GM23338 (cell line): ENCODE data around the gene SYPL2. TPM values are rescaled to one million over a fixed set of nuclear protein-coding genes. Genes with fewer than 3 reads are reported as not detected.
A peak's percentile ranks its signal among the peaks of the same experiment; 100 is the strongest.

Experiments
- ATAC-seq: fragments of 200-7000 bp; cut with Tn5 transposase; 3 replicates; pipeline ENCODE4 v1.9.1; 2020
- DNase-seq: peaks from one replicate; pipeline ENCODE4 v3.0.0-alpha.2; 2015; ENCODE audit warnings: low spot score
- H2AFZ ChIP-seq: fragments of 200-600 bp; sonication (generic); 2 replicates; pipeline ENCODE4 v1.8.0; 2016; ENCODE audit warnings: antibody characterized with exemption, mild to moderate bottlenecking, moderate library complexity
- H3F3A ChIP-seq: fragments of 200-600 bp; sonication (generic); replicated peaks from 2 replicates; pipeline ENCODE4 v1.8.0; 2017; ENCODE audit warnings: antibody characterized with exemption, mixed run types, low read depth
- H3K27ac ChIP-seq: fragments of 200-600 bp; sonication (generic); 2 replicates; pipeline ENCODE4 v1.6.1; 2016; ENCODE audit warnings: low read depth
- H3K27me3 ChIP-seq: fragments of 200-600 bp; sonication (generic); 2 replicates; pipeline ENCODE4 v1.8.0; 2016; ENCODE audit warnings: mild to moderate bottlenecking, mixed run types, moderate library complexity; ENCODE audit not compliant: insufficient read depth
- H3K36me3 ChIP-seq: fragments of 200-600 bp; sonication (generic); 2 replicates; pipeline ENCODE4 v1.8.0; 2016; ENCODE audit warnings: mild to moderate bottlenecking; ENCODE audit not compliant: insufficient read depth
- H3K4me1 ChIP-seq: fragments of 200-600 bp; sonication (generic); 2 replicates; pipeline ENCODE4 v1.8.0; 2016; ENCODE audit warnings: mild to moderate bottlenecking, moderate library complexity; ENCODE audit not compliant: insufficient read depth
- H3K4me2 ChIP-seq: fragments of 200-600 bp; sonication (generic); 2 replicates; pipeline ENCODE4 v1.7.1; 2017; ENCODE audit warnings: mixed run types
- H3K4me3 ChIP-seq: fragments of 200-600 bp; sonication (generic); 2 replicates; pipeline ENCODE4 v1.6.1; 2016; ENCODE audit warnings: mixed run types
- H3K79me2 ChIP-seq: fragments of 200-600 bp; sonication (generic); replicated peaks from 2 replicates; pipeline ENCODE4 v1.8.0; 2017; ENCODE audit warnings: mild to moderate bottlenecking; ENCODE audit not compliant: insufficient read depth
- H3K9me2 ChIP-seq: fragments of 200-600 bp; sonication (generic); 2 replicates; pipeline ENCODE4 v1.8.0; 2017; ENCODE audit not compliant: insufficient read depth
- H4K20me1 ChIP-seq: fragments of 200-600 bp; sonication (generic); replicated peaks from 2 replicates; pipeline ENCODE4 v1.8.0; 2017; ENCODE audit warnings: mild to moderate bottlenecking; ENCODE audit not compliant: insufficient read depth
- H3K27ac Mint-ChIP-seq: 2 replicates; pipeline ENCODE4 v1.8.0; 2020; ENCODE audit warnings: inconsistent platforms, mild to moderate bottlenecking, moderate library complexity, mixed read lengths
- H3K27me3 Mint-ChIP-seq: 3 replicates; pipeline ENCODE4 v1.8.0; 2022; ENCODE audit warnings: low read depth, mild to moderate bottlenecking, moderate library complexity, mixed read lengths, inconsistent platforms; ENCODE audit not compliant: insufficient read depth, poor library complexity
- H3K36me3 Mint-ChIP-seq: 3 replicates; pipeline ENCODE4 v1.8.0; 2021; ENCODE audit warnings: low read depth, mild to moderate bottlenecking, inconsistent platforms, moderate library complexity, mixed read lengths
- H3K4me1 Mint-ChIP-seq: 3 replicates; pipeline ENCODE4 v1.8.0; 2020; ENCODE audit warnings: mild to moderate bottlenecking, inconsistent platforms, mixed read lengths
- H3K4me3 Mint-ChIP-seq: 3 replicates; pipeline ENCODE4 v1.8.0; 2021; ENCODE audit warnings: moderate library complexity, mild to moderate bottlenecking, inconsistent platforms, mixed read lengths
- H3K9me3 Mint-ChIP-seq: 3 replicates; pipeline ENCODE4 v1.8.0; 2020; ENCODE audit warnings: moderate library complexity, mild to moderate bottlenecking, inconsistent platforms, mixed read lengths
- CREB1 ChIP-seq: fragments of 250-450 bp; sonication (Bioruptor Pico); IDR thresholded peaks from 2 replicates; pipeline ENCODE4 v1.5.0; 2020; ENCODE audit warnings: low read depth, mild to moderate bottlenecking, moderate library complexity
- CTCF ChIP-seq, 2 experiments: fragments of 200-600 bp in 1 of 2; sonication (generic) in 1 of 2; conservative IDR thresholded peaks; 2 replicates each; pipeline versions ENCODE4 v1.5.1 to v1.6.1; 2016 to 2017; ENCODE audit warnings: antibody characterized with exemption in 2 of 2, low read depth in 2 of 2, mild to moderate bottlenecking in 2 of 2, moderate library complexity in 1 of 2
- ETS1 ChIP-seq: IDR thresholded peaks from 2 replicates; pipeline ENCODE4 v1.6.1; 2016; ENCODE audit warnings: antibody characterized with exemption
- EZH2 ChIP-seq: fragments of 200-600 bp; sonication (generic); IDR thresholded peaks from one replicate; pipeline ENCODE4 v1.8.0; 2017; ENCODE audit warnings: antibody characterized with exemption, mild to moderate bottlenecking, low read depth; ENCODE audit not compliant: unreplicated experiment
- EZH2phosphoT487 ChIP-seq: fragments of 200-600 bp; sonication (generic); IDR thresholded peaks from one replicate; pipeline ENCODE4 v1.8.1; 2018; ENCODE audit warnings: antibody characterized with exemption; ENCODE audit not compliant: unreplicated experiment
- NANOG ChIP-seq: IDR thresholded peaks from 2 replicates; pipeline ENCODE4 v1.6.1; 2016; ENCODE audit warnings: antibody characterized with exemption, borderline replicate concordance
- POLR2AphosphoS5 ChIP-seq: IDR thresholded peaks from 2 replicates; pipeline ENCODE4 v1.6.1; 2016; ENCODE audit warnings: antibody characterized with exemption, low read depth
- REST ChIP-seq: IDR thresholded peaks from one replicate; pipeline ENCODE4 v1.6.1; 2018; ENCODE audit warnings: antibody characterized with exemption; ENCODE audit not compliant: unreplicated experiment
- STAT1 ChIP-seq: IDR thresholded peaks from one replicate; pipeline ENCODE4 v1.6.1; 2016; ENCODE audit warnings: antibody characterized with exemption; ENCODE audit not compliant: unreplicated experiment
- ZNF462 ChIP-seq: fragments of 250-450 bp; sonication (Bioruptor Pico); IDR thresholded peaks from 2 replicates; pipeline ENCODE4 v1.5.0; 2020; ENCODE audit warnings: mild to moderate bottlenecking, moderate library complexity
- polyA plus RNA-seq: library from polyadenylated mRNA; unstranded; fragments of >200 nt; fragmentation: Nextera tagmentation; extraction: Ambion mirVana; gene quantifications from 2 replicates; pipeline ENCODE4 v1.2.1, GENCODE V29; 2016
- total RNA-seq: library from RNA; depleted of rRNA; stranded (reverse); fragments of >200 nt; shearing (Covaris generic); gene quantifications from 2 replicates; pipeline ENCODE4 v1.2.3, GENCODE V29; 2014

The SYPL2 gene
- total and polyA plus RNA-seq, 2 experiments from 2014 or later: 0.40 to 0.49 TPM

- H3K27me3 ChIP-seq: no peaks in the 10 kb centered on the region
- Mint-ChIP-seq H3K9me3 (no peaks in the 10 kb centered on the region), H3K36me3 (peaks cover 12% of the 10 kb centered on the region; the same call in 2 of the 3 replicates), H3K4me3 (peak within 1 kb of the TSS; percentile 93), H3K4me1 (peaks cover 14% of the 10 kb centered on the region), H3K27me3 (peaks cover 18% of the 10 kb centered on the region), H3K27ac (peak within 1 kb of the TSS; percentile 70; the same call in 1 of the 2 replicates)
- peak within 1 kb of the TSS; percentile 95 for H3K4me3 ChIP-seq
- no peaks in the 10 kb centered on the region for H3K9me2 ChIP-seq
- ATAC-seq (peak; percentile 81), DNase-seq (peak; percentile 89)
- no peaks in the 10 kb centered on the region; the same call in 1 of the 2 replicates for H3F3A ChIP-seq
- peaks cover 12% of the 10 kb centered on the region for H3K4me1 ChIP-seq
- TF ChIP-seq ETS1 (0 out of 2 replicates have a peak, but pooled peaks have one; percentile 42), EZH2 (no peak), REST (no peak), POLR2AphosphoS5 (peak; percentile 67), CTCF (conservative IDR thresholded peaks at IDR 0.05; ENCODE audit: low read depth in 2 of 2) (peak; percentile 83 to 85), ZNF462 (no peak), NANOG (no peak), STAT1 (no peak), EZH2phosphoT487 (no peak), CREB1 (peak; percentile 45; the same call in 1 of the 2 replicates)
- no peaks in the 10 kb centered on the region for H4K20me1 ChIP-seq
- H2AFZ ChIP-seq: peak within 1 kb of the TSS; percentile 94
- H3K36me3 ChIP-seq: no peaks in the 10 kb centered on the region
- H3K27ac ChIP-seq: peak within 1 kb of the TSS; percentile 66; the same call in 1 of the 2 replicates
- H3K4me2 ChIP-seq: peak within 1 kb of the TSS; percentile 77
- H3K79me2 ChIP-seq: no peaks in the 10 kb centered on the region
These were observed 27.6 kb downstream of the SYPL2 start, which contains the start of gene CYB561D1 for GRCh38 chr1:109493805-109494539. Gene CYB561D1 (plus strand): TSS chr1:109494094. CDS start chr1:109494140, 46 bp downstream.
